Tongue (tissue), 2 donors: ENCODE results near the gene CGN. TPM values are rescaled to one million over a fixed set of nuclear protein-coding genes. Genes with fewer than 3 reads are reported as not detected.

Source experiments
- DNase-seq: peaks from one replicate; pipeline ENCODE4 v3.0.0-alpha.2; 2015
- total RNA-seq: library from RNA; depleted of rRNA; stranded (reverse); fragments of >200 nt; gene quantifications from one replicate; pipeline ENCODE4 v1.2.3, GENCODE V29; 2014

CGN gene
- total RNA-seq, 1 donor from 2014 or later, result 4.3 TPM

- no peak for DNase-seq
Observed at GRCh38 chr1:151526735-151527525, 15.7 kb downstream of the CGN start.

- DNase-seq, result no peak
Observed at GRCh38 chr1:151529211-151529702, 18.1 kb downstream of the CGN start.

DNA sequence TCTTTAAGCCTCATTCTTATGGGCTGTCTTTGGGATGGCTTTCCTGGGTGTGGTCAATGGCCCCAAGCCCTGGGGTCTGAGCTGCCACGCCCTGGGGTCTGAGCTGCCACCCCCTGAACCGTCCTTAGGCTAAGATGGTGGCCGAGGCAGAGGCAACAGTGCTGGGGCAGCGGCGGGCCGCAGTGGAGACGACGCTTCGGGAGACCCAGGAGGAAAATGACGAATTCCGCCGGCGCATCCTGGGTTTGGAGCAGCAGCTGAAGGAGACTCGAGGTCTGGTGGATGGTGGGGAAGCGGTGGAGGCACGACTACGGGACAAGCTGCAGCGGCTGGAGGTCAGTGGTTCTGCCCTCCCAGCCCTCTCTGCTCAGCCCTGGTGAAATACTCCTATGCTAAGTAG, 18.6 kb downstream of the CGN start:
- no peak for DNase-seq

GRCh38 chr1:151530461-151530860, 19.3 kb downstream of the CGN start:
- no peak for DNase-seq

DNA sequence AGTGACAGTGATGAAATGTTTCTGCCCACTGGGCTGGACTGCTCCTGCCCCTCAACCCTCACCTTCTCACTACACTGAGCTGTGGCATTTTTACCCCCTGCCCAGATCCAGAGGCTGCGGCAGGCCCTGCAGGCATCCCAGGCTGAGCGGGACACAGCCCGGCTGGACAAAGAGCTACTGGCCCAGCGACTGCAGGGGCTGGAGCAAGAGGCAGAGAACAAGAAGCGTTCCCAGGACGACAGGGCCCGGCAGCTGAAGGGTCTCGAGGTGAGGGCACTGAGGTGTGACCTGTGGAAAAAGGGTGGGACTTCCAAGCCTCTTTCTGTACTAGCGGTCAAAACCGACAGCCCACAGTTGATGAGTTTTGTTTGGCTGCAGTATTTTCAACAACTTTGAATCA, 22.7 kb downstream of the CGN start:
- no peak for DNase-seq

DNA sequence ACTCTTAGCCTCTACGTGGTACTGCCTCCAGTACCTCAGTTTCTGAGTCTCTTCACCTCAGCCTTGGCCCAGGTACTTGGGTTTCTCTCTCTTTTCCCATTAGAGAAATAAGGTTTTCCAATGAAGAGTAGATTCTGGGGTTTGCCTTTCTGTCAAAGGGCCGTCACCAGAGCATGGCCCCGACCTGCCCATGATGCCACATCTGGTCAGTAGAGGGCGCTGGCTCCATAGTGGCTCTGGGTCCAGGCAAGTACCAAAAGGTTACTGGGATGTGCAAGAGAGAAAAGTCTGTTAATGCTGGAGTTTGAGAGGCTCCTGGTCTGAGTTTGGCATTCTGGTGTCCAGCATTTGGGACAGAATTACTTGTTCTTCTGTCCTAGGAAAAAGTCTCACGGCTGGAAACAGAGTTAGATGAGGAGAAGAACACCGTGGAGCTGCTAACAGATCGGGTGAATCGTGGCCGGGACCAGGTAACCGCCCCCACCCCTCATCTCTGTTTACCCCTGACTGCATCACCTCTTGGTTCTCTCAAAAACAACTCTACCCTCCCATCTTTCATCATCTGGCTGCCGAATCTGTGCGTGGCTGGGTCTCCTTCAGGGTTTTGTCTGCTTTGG, 23.6 kb downstream of the CGN start:
- peak; percentile 80 for DNase-seq

GRCh38 chr1:151535326-151536271, 24.4 kb downstream of the CGN start:
- no peak for DNase-seq

- no peak for DNase-seq
Observed at GRCh38 chr1:151536499-151536898, 25.3 kb downstream of the CGN start.

GRCh38 chr1:151537112-151537511, 25.9 kb downstream of the CGN start:
- no peak for DNase-seq

DNA sequence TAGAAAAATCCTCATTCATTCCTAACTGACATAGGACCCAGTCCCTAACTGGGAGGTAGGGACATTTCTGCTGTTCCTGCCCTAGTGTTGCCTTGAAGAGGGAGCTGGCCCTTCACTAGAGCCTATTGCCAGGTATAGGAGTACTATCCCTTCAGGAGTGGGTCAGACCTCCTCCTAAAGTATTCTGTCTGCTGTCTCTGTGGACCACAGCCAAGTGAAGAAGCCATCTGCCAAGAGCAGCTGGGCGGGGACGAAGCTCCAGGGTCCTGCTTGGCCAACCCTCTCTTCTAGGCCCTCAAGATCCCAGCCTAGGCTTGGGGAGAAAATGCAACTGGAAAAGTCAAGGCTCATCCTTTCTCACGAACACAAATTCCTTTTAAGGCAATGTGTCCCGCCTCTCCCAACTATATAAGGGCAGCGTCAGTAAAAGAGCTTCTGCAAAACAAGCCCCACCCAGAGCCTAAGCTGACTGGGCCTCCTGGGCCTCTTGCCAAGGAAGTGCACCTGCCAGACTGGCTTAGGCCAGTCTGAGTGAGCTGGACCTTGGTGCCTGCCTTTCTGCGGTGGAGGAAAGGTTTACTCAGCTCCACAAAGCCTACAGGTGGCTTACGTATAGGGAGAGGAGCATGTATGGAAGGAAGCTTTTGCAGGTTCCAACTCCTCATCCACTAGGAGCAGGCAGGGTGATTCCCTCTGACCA, 28.3 kb downstream of the CGN start:
- peak; percentile 94 for DNase-seq

DNA sequence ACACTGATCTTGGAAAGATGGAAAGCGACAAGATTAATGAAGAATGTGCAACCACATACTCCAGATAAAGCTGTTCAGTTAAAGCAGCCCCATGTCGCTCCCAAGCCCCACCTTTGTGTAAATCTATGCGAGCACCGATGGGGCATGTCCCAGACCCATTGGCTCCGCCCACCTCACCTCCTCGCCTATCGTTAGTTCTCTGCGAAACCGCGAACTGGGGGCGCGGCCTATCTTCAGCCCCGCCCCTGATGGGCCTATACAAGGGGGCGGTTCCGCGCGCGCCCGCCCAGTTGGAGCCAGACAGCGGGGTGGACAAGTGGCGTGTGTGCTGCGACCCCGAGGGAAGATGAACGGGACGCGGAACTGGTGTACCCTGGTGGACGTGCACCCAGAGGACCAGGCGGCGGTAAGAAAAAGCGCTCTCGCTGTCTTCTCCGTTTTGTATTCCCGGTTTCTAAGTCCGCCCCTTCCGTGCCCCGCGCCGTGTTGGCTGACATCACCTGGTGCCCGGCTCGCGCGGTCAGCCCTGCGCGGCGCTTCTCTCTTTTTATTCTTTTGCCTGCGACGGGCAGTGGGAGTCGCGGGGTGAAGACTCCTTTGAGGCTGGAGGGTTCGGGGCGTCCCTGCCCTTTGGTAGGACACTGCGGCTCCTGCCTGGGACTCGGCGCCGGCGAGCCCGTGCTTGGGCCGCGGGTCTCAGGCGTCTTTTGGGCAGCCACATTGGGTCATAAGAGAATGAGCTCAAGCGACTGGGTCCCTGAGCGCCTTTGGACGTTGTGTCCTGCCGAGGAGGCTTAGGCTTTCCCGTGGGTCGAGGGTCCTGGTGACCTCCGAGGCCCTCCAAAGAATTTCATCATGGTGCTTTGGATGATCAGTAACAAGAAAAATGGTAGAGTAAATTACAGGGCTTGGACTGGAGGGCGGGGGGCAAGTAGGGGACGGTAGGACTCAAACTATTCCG, 29.1 kb downstream of the CGN start, which contains the start of gene TUFT1:
Gene TUFT1, plus strand, starts transcription at position 289 of the 961 bp plus-strand sequence. Its CDS starts 58 bp downstream, at position 347.
- DNase-seq, result peak; percentile 97

DNA sequence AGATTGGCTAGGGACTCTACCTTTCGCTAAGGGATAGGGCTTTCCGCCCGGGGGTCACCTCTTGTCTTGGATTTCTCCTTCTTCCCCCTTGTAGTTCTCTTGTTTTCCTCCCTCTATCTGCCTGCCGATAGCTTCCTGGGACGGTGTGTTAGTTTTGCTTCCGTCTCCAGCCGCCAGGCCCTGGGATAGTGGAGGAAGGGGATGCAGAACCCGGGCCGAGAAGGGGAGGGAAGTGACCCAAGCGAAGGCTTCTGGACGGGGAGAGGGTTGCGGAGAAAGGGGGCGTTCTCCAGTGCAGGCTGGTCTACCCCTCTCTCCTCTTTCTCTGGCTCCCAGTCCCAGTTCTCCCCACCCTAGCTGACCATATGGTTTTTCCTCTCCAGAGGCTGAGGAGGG, 29.8 kb downstream of the CGN start:
- DNase-seq, result peak; percentile 40

GRCh38 chr1:151541752-151542151, 30.6 kb downstream of the CGN start:
- no peak for DNase-seq

GRCh38 chr1:151542710-151543129, 31.5 kb downstream of the CGN start:
- no peak for DNase-seq

- no peak for DNase-seq
Observed at GRCh38 chr1:151545542-151545941, 34.4 kb downstream of the CGN start.

DNA sequence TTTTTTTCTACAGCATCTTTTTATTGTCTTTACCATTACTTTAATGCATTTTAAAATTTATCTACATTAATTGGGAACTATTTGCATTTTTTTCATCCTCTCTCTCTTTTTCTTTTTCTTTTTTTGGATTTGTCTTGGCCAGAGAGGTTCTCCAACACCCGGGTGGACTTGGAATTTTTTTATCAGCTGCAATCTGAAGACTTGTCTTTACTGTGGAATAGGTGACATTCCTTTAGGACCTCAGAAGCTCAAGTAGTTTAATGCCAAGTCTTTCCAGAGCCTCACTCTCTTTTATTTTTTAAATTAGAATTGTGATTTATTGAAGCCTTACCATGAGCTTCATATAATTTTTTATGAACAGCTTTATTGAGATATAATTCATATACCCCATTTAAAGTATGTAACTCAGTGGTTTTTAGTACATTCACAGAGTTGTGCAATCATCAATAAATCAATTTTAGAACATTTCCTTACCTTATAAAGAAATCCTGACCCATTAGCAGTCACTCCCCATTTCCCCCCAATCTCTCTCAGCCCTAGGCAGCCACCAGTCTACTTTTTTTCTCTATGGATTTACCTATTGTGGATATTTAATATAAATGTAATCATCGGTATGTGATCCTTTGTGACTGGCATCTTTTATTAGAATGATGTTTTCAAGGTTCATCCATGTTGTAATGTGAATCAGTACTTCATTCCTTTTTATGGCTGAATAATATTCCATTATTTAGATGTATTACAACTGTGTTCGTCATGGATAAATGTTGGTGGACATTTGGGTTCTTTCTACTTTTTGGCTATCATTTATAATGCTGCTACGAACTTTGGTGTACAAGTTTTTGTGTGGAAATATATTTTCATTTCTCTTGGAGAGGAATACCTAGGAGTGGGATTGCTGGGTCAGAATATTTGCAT, 35.1 kb downstream of the CGN start:
- DNase-seq, result no peak

GRCh38 chr1:151547119-151547899, 36.1 kb downstream of the CGN start:
- peak; percentile 72 for DNase-seq

DNA sequence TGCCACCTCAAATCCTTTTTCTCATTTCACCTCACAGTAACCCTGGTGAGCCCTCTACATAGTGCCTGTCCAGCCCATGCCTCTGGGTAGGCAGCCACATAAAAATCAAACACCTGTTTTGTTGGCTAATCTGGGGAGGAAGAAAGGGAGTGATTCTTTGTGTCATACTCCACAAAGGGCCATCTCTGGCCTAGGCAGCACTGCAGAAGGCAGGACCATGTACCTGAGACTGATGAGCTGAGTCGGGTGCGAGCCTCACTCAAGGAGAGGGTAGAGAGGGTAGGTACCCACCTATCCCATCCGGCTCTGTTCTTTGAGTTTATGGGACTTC, 36.7 kb downstream of the CGN start:
- no peak for DNase-seq

DNA sequence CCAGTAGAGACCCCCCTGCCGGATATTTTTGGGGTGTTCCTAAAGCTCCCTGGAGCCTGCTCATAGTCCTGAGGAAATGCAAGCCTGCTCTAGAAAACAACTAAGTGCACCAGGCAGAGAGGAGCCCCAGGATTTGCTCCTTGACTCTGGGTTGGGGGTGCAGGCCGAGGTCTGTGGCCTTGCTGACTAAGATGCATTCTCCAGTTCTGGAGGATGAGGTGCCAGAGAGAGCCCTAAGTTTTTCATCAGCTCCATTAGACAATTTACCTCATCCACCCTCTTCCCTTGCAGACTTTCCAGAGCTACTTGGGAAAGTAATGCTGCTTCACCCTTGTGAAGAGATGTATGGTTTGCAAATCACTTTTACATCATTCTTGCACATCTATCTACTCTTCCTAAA, 38.0 kb downstream of the CGN start:
- no peak for DNase-seq
